Measurements from ENCODE around the gene ZNF773. TPM values are rescaled to one million over a fixed set of nuclear protein-coding genes. Genes with fewer than 3 reads are reported as not detected.

ZNF773 gene

Small RNA genes within 50 kb of the gene (small RNA-seq; reads per million reads assigned to genes)
- not detected for gene VN1R107P (ENCODE audit: low read depth)

Data from mesenchymal stem cell (in vitro differentiated cells and primary cell).